HepG2 (cell line): Measurements from ENCODE around the gene DNAJC7. TPM values are rescaled to one million over a fixed set of nuclear protein-coding genes. Genes with fewer than 3 reads are reported as not detected.

Experiments
- CBX5 ChIP-seq: sonication (generic); formaldehyde crosslinking; IDR thresholded peaks from 2 replicates; pipeline ENCODE4 v1.4.0; 2020; ENCODE audit warnings: missing genetic modification reagents, borderline replicate concordance
- EED ChIP-seq: sonication (generic); formaldehyde crosslinking; IDR thresholded peaks from 2 replicates; pipeline ENCODE4 v1.5.0; 2020; ENCODE audit warnings: mild to moderate bottlenecking, missing genetic modification reagents
- GTF3A ChIP-seq: sonication (generic); formaldehyde crosslinking; conservative IDR thresholded peaks from 2 replicates; pipeline ENCODE4 v1.4.0; 2020; ENCODE audit warnings: mild to moderate bottlenecking, missing genetic modification reagents
- HOXA9 ChIP-seq: sonication (generic); formaldehyde crosslinking; IDR thresholded peaks from 2 replicates; pipeline ENCODE4 v1.8.1; 2022; ENCODE audit warnings: missing genetic modification reagents, mild to moderate bottlenecking, moderate library complexity, borderline replicate concordance
- KLF16 ChIP-seq, 2 experiments: sonication (generic) in 1 of 2; formaldehyde crosslinking in 1 of 2; IDR thresholded peaks; 2 replicates each; pipeline versions ENCODE4 v1.6.1 to v1.8.0; 2016 to 2023; ENCODE audit warnings: missing genetic modification reagents in 2 of 2, missing compliant biosample characterization in 1 of 2
- MEIS1 ChIP-seq: sonication (generic); formaldehyde crosslinking; IDR thresholded peaks from 2 replicates; pipeline ENCODE4 v1.9.0; 2021; ENCODE audit warnings: mild to moderate bottlenecking, missing genetic modification reagents, moderate library complexity, borderline replicate concordance
- MIXL1 ChIP-seq: IDR thresholded peaks from 2 replicates; pipeline ENCODE4 v1.6.1; 2016
- NR2F6 ChIP-seq, 2 experiments: IDR thresholded peaks; 2 replicates each; pipeline ENCODE4 v1.6.1; 2016; ENCODE audit warnings: antibody characterized with exemption in 1 of 2, mild to moderate bottlenecking in 1 of 2
- PAWR ChIP-seq: sonication (generic); formaldehyde crosslinking; IDR thresholded peaks from 2 replicates; pipeline ENCODE4 v1.4.0; 2020; ENCODE audit warnings: missing genetic modification reagents, mild to moderate bottlenecking, borderline replicate concordance
- PHF21A ChIP-seq: sonication (generic); formaldehyde crosslinking; IDR thresholded peaks from 2 replicates; pipeline ENCODE4 v1.5.0; 2020; ENCODE audit warnings: mild to moderate bottlenecking, missing genetic modification reagents
- POLR2G ChIP-seq: fragments of 200-400 bp; formaldehyde crosslinking; IDR thresholded peaks from 2 replicates; pipeline ENCODE4 v1.6.1; 2018; ENCODE audit warnings: mild to moderate bottlenecking, low read depth, low read length, moderate library complexity
- RBM39 ChIP-seq: fragments of 200-400 bp; formaldehyde crosslinking; IDR thresholded peaks from one replicate; pipeline ENCODE4 v1.6.1; 2018; ENCODE audit warnings: antibody characterized with exemption, mild to moderate bottlenecking, low read depth, low read length; ENCODE audit not compliant: poor library complexity, severe bottlenecking
- SKI ChIP-seq: fragments of 450-650 bp; IDR thresholded peaks from one replicate; pipeline ENCODE4 v1.6.1; 2018; ENCODE audit warnings: mild to moderate bottlenecking; ENCODE audit not compliant: partially characterized antibody
- SMAD1 ChIP-seq: sonication (generic); formaldehyde crosslinking; IDR thresholded peaks from 2 replicates; pipeline ENCODE4 v1.4.0; 2020; ENCODE audit warnings: missing genetic modification reagents, low read depth, mild to moderate bottlenecking, borderline replicate concordance
- ZBTB7B ChIP-seq: sonication (generic); formaldehyde crosslinking; IDR thresholded peaks from 2 replicates; pipeline ENCODE4 v1.4.0; 2020; ENCODE audit warnings: missing genetic modification reagents
- ZFP36L1 ChIP-seq: sonication (generic); formaldehyde crosslinking; IDR thresholded peaks from 2 replicates; pipeline ENCODE4 v1.8.0; 2022; ENCODE audit warnings: mild to moderate bottlenecking, missing genetic modification reagents, moderate library complexity
- ZNF230 ChIP-seq: sonication (generic); formaldehyde crosslinking; IDR thresholded peaks from 2 replicates; pipeline ENCODE4 v1.4.0; 2020; ENCODE audit warnings: mild to moderate bottlenecking, missing genetic modification reagents
- ZNF460 ChIP-seq: sonication (generic); formaldehyde crosslinking; IDR thresholded peaks from 2 replicates; pipeline ENCODE4 v1.5.1; 2020; ENCODE audit warnings: missing genetic modification reagents, mild to moderate bottlenecking, borderline replicate concordance
- ZNF724P ChIP-seq: sonication (generic); formaldehyde crosslinking; IDR thresholded peaks from 2 replicates; pipeline ENCODE4 v1.8.0; 2022; ENCODE audit warnings: missing genetic modification reagents, borderline replicate concordance
- ZNF749 ChIP-seq: sonication (generic); formaldehyde crosslinking; IDR thresholded peaks from 2 replicates; pipeline ENCODE4 v1.8.0; 2022; ENCODE audit warnings: mild to moderate bottlenecking, missing genetic modification reagents, moderate library complexity, borderline replicate concordance
- ZSCAN21 ChIP-seq: sonication (generic); formaldehyde crosslinking; IDR thresholded peaks from 2 replicates; pipeline ENCODE4 v1.8.0; 2022; ENCODE audit warnings: mild to moderate bottlenecking, missing genetic modification reagents, moderate library complexity, borderline replicate concordance
- ZSCAN25 ChIP-seq: sonication (generic); formaldehyde crosslinking; IDR thresholded peaks from 2 replicates; pipeline ENCODE4 v1.8.0; 2022; ENCODE audit warnings: mild to moderate bottlenecking, missing genetic modification reagents
- ZSCAN31 ChIP-seq: sonication (generic); formaldehyde crosslinking; IDR thresholded peaks from 2 replicates; pipeline ENCODE4 v1.5.0; 2020; ENCODE audit warnings: low read depth, mild to moderate bottlenecking, missing genetic modification reagents
- polyA plus RNA-seq, 8 experiments: library from polyadenylated mRNA; depleted of rRNA in 3 of 8; stranded (reverse) in 7 of 8; unstranded in 1 of 8; fragments of >200 nt; fragmentation: Illumina TruSeq in 4 of 8; extraction: Trizol in 4 of 8; gene quantifications; 2 replicates each; pipeline versions ENCODE4 v1.2.1 to v1.2.3, GENCODE V29; 2011 to 2016; ENCODE audit warnings: low read depth in 4 of 8, missing spikeins in 1 of 8, mixed read lengths in 1 of 8; ENCODE audit not compliant: insufficient read depth in 1 of 8
- total RNA-seq, 5 experiments: library from RNA; depleted of rRNA; stranded (reverse); fragments of >200 nt; fragmentation: Illumina TruSeq; extraction: Trizol; gene quantifications; 2 replicates each; pipeline ENCODE4 v1.2.3, GENCODE V29; 2016; ENCODE audit warnings: low read depth in 1 of 5
- TF ChIP-seq, protein P1 (sequence below): sonication (generic); formaldehyde crosslinking; IDR thresholded peaks from 2 replicates; pipeline ENCODE4 v1.9.0; 2022; ENCODE audit warnings: missing genetic modification reagents, mild to moderate bottlenecking, borderline replicate concordance
- TF ChIP-seq, protein P2 (sequence below): IDR thresholded peaks from 2 replicates; pipeline ENCODE4 v1.6.1; 2016; ENCODE audit warnings: missing biosample characterization, missing genetic modification reagents, low read depth
- TF ChIP-seq, protein P3 (sequence below): sonication (generic); formaldehyde crosslinking; IDR thresholded peaks from 2 replicates; pipeline ENCODE4 v1.8.1; 2023; ENCODE audit warnings: mild to moderate bottlenecking, inconsistent platforms, moderate library complexity, missing genetic modification reagents, borderline replicate concordance

The DNAJC7 gene
- total and polyA plus RNA-seq, 2 of the 13 experiments (the other 11 are each of a cell fraction or from before 2014, with no cell fraction given), result 47.7 to 132 TPM

DNA sequence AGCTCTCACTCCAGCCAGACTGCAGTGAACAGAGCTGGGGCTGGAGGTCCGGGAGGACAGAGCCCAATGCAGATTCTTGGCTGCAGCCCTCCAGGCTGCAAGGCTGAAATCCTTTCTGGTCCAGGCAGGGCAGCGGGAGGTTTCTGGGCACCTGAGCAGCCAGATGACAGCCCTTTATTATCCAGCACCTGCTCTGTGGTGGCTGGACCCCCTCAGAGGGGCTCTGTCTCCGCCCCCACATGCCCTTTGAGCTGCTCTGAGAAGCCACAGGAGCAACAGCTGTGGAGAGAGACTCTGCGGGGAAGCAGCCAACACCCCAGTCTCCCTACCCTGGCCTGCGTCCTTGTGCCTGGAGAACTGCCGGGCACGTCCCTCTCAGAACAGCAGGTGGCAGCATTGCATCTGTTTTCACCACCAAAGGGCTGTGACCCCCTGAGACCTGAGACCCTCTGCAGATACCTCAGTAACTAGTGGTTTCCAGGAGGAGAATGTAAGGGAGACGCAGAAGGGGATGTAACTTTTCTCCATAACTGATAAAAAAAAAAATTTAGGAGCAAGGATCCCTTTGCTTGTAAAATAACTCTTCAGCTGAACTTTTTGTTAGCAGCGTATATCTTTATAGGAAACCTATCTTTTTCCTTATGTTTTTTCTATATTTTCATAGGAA is 54.3 kb downstream of the DNAJC7 start (continued):
- TF ChIP-seq ZBTB7B (CRISPR knock-in tag) (peak; percentile 91), CBX5 (CRISPR knock-in tag) (no peak), ZNF749 (CRISPR knock-in tag) (no peak), EED (CRISPR knock-in tag) (no peak), SMAD1 (CRISPR knock-in tag) (no peak; the same call in 1 of the 2 replicates), SKI (no peak), ZNF230 (CRISPR knock-in tag) (no peak), ZNF460 (CRISPR knock-in tag) (no peak), RBM39 (no peak), GTF3A (no peak), KLF16 (CRISPR knock-in tag; IDR thresholded peaks at IDR 0.05) (peak in 1 of 2 experiments; percentile 39; a peak in 1 of 4 replicates), ZSCAN21 (CRISPR knock-in tag) (no peak; the same call in 1 of the 2 replicates), PHF21A (CRISPR knock-in tag) (no peak), MIXL1 (no peak), ZSCAN31 (no peak), POLR2G (no peak), HOXA9 (CRISPR knock-in tag) (no peak), ZNF724P (CRISPR knock-in tag) (no peak), PAWR (CRISPR knock-in tag) (no peak), ZFP36L1 (CRISPR knock-in tag) (peak; percentile 58; the same call in 1 of the 2 replicates), ZSCAN25 (CRISPR knock-in tag) (peak; percentile 59; the same call in 1 of the 2 replicates), NR2F6 (IDR thresholded peaks at IDR 0.05) (peak; percentile 68), NR2F6 (CRISPR knock-in tag; IDR thresholded peaks at IDR 0.05) (peak; percentile 85), MEIS1 (CRISPR knock-in tag) (0 out of 2 replicates have a peak, but pooled peaks have one; percentile 28)
- TF ChIP-seq, protein P1, sequence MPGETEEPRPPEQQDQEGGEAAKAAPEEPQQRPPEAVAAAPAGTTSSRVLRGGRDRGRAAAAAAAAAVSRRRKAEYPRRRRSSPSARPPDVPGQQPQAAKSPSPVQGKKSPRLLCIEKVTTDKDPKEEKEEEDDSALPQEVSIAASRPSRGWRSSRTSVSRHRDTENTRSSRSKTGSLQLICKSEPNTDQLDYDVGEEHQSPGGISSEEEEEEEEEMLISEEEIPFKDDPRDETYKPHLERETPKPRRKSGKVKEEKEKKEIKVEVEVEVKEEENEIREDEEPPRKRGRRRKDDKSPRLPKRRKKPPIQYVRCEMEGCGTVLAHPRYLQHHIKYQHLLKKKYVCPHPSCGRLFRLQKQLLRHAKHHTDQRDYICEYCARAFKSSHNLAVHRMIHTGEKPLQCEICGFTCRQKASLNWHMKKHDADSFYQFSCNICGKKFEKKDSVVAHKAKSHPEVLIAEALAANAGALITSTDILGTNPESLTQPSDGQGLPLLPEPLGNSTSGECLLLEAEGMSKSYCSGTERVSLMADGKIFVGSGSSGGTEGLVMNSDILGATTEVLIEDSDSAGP, result peak; percentile 34
- TF ChIP-seq, protein P2, sequence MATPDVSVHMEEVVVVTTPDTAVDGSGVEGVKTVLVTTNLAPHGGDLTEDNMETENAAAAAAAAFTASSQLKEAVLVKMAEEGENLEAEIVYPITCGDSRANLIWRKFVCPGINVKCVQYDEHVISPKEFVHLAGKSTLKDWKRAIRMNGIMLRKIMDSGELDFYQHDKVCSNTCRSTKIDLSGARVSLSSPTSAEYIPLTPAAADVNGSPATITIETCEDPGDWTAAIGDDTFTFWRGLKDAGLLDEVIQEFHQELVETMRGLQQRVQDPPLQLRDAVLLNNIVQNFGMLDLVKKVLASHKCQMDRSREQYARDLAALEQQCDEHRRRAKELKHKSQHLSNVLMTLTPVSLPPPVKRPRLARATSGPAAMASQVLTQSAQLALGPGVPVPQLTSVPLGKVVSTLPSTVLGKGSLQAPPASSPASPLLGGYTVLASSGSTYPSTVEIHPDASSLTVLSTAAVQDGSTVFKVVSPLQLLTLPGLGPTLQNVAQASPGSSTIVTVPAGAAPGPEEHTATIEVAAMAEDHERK (CRISPR knock-in tag), result no peak
- TF ChIP-seq, protein P3, sequence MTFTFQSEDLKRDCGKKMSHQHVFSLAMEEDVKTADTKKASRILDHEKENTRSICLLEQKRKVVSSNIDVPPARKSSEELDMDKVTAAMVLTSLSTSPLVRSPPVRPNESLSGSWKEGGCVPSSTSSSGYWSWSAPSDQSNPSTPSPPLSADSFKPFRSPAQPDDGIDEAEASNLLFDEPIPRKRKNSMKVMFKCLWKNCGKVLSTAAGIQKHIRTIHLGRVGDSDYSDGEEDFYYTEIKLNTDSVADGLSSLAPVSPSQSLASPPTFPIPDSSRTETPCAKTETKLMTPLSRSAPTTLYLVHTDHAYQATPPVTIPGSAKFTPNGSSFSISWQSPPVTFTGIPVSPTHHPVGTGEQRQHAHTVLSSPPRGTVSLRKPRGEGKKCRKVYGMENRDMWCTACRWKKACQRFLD, result no peak
